GM12878 (cell line): Measurements from ENCODE around the gene PRSS27. TPM values are rescaled to one million over a fixed set of nuclear protein-coding genes. Genes with fewer than 3 reads are reported as not detected.

Experiments
- BCL11A ChIP-seq: IDR thresholded peaks from 2 replicates; pipeline ENCODE4 v1.6.1; 2011; ENCODE audit warnings: low read depth, low read length
- CHD1 ChIP-seq: IDR thresholded peaks from 2 replicates; pipeline ENCODE4 v1.6.1; 2012; ENCODE audit warnings: low read depth, low read length, improper control_type of control experiment
- CHD4 ChIP-seq: fragments of 200-600 bp; sonication (generic); IDR thresholded peaks from 2 replicates; pipeline ENCODE4 v1.6.1; 2016; ENCODE audit warnings: mild to moderate bottlenecking
- GATAD2B ChIP-seq: fragments of 450-650 bp; conservative IDR thresholded peaks from 2 replicates; pipeline ENCODE4 v1.6.1; 2017; ENCODE audit warnings: low read depth, mild to moderate bottlenecking, moderate library complexity
- HCFC1 ChIP-seq: fragments of 150-350 bp; IDR thresholded peaks from 2 replicates; pipeline ENCODE4 v1.6.1; 2014; ENCODE audit warnings: low read length
- HDGF ChIP-seq: fragments of 450-650 bp; IDR thresholded peaks from 2 replicates; pipeline ENCODE4 v1.6.1; 2016; ENCODE audit warnings: antibody characterized with exemption
- IRF3 ChIP-seq: fragments of 450-650 bp; IDR thresholded peaks from 2 replicates; pipeline ENCODE4 v1.6.1; 2014; ENCODE audit warnings: mild to moderate bottlenecking
- MYB ChIP-seq: fragments of 150-350 bp; IDR thresholded peaks from 2 replicates; pipeline ENCODE4 v1.6.1; 2014; ENCODE audit warnings: mild to moderate bottlenecking, low read depth, low read length, borderline replicate concordance
- NRF1 ChIP-seq: conservative IDR thresholded peaks from 2 replicates; pipeline ENCODE4 v1.6.1; 2011; ENCODE audit warnings: mild to moderate bottlenecking, low read depth, low read length, improper control_type of control experiment
- POLR2AphosphoS5 ChIP-seq: IDR thresholded peaks from 2 replicates; pipeline ENCODE4 v1.6.1; 2011; ENCODE audit warnings: mild to moderate bottlenecking, low read length, inconsistent platforms
- RUNX3 ChIP-seq: IDR thresholded peaks from 2 replicates; pipeline ENCODE4 v1.6.1; 2012; ENCODE audit warnings: low read length, inconsistent platforms
- TBL1XR1 ChIP-seq: IDR thresholded peaks from 2 replicates; pipeline ENCODE4 v1.6.1; 2012; ENCODE audit warnings: low read depth, low read length, improper control_type of control experiment
- TCF3 ChIP-seq: IDR thresholded peaks from 2 replicates; pipeline ENCODE4 v1.6.1; 2012; ENCODE audit warnings: low read depth, mild to moderate bottlenecking, low read length, borderline replicate concordance; ENCODE audit not compliant: insufficient read depth
- TCF7 ChIP-seq: IDR thresholded peaks from 2 replicates; pipeline ENCODE4 v1.6.1; 2014; ENCODE audit warnings: antibody characterized with exemption, borderline replicate concordance
- YBX1 ChIP-seq: fragments of 450-650 bp; IDR thresholded peaks from 2 replicates; pipeline ENCODE4 v1.6.1; 2016; ENCODE audit warnings: antibody characterized with exemption
- ZNF592 ChIP-seq: fragments of 450-650 bp; IDR thresholded peaks from 2 replicates; pipeline ENCODE4 v1.6.1; 2017; ENCODE audit warnings: mild to moderate bottlenecking, moderate library complexity
- ZNF687 ChIP-seq: fragments of 450-650 bp; IDR thresholded peaks from 2 replicates; pipeline ENCODE4 v1.6.1; 2017; ENCODE audit warnings: mild to moderate bottlenecking, moderate library complexity
- ZSCAN29 ChIP-seq: fragments of 450-650 bp; IDR thresholded peaks from 2 replicates; pipeline ENCODE4 v1.6.1; 2017; ENCODE audit warnings: mild to moderate bottlenecking, moderate library complexity
- polyA plus RNA-seq, 11 experiments: library from polyadenylated mRNA; depleted of rRNA in 4 of 11; unstranded in 6 of 11; stranded (reverse) in 5 of 11; fragments of >200 nt; fragmentation: Nextera tagmentation in 4 of 11; fragmentation: Illumina TruSeq in 1 of 11; extraction: Ambion mirVana in 4 of 11; extraction: Trizol in 1 of 11; gene quantifications; 1 replicate in 1 of 11; 2 replicates in 10 of 11; pipeline versions ENCODE4 v1.2.1 to v1.2.3, GENCODE V29; 2011 to 2016; ENCODE audit warnings: inconsistent platforms in 2 of 11, missing spikeins in 2 of 11, low read depth in 1 of 11
- total RNA-seq, 4 experiments: library from RNA; depleted of rRNA in 3 of 4; stranded (reverse); fragments of >200 nt in 3 of 4; fragmentation: Illumina TruSeq in 1 of 4; extraction: Trizol in 1 of 4; gene quantifications; 2 replicates each; pipeline versions ENCODE4 v1.2.1 to v1.2.3, GENCODE V29; 2013 to 2021
- TF ChIP-seq, protein P1 (sequence below): IDR thresholded peaks from 2 replicates; pipeline ENCODE4 v1.6.1; 2012; ENCODE audit warnings: low read depth, low read length, improper control_type of control experiment
- TF ChIP-seq, protein P2 (sequence below): IDR thresholded peaks from 2 replicates; pipeline ENCODE4 v1.6.1; 2012; ENCODE audit warnings: low read depth, low read length, improper control_type of control experiment

PRSS27 gene
- total and polyA plus RNA-seq, 10 of the 15 experiments (the other 5 are each of a cell fraction or from before 2014, with no cell fraction given), result 0.18 to 1.8 (median 0.51) TPM; not detected in 2

DNA sequence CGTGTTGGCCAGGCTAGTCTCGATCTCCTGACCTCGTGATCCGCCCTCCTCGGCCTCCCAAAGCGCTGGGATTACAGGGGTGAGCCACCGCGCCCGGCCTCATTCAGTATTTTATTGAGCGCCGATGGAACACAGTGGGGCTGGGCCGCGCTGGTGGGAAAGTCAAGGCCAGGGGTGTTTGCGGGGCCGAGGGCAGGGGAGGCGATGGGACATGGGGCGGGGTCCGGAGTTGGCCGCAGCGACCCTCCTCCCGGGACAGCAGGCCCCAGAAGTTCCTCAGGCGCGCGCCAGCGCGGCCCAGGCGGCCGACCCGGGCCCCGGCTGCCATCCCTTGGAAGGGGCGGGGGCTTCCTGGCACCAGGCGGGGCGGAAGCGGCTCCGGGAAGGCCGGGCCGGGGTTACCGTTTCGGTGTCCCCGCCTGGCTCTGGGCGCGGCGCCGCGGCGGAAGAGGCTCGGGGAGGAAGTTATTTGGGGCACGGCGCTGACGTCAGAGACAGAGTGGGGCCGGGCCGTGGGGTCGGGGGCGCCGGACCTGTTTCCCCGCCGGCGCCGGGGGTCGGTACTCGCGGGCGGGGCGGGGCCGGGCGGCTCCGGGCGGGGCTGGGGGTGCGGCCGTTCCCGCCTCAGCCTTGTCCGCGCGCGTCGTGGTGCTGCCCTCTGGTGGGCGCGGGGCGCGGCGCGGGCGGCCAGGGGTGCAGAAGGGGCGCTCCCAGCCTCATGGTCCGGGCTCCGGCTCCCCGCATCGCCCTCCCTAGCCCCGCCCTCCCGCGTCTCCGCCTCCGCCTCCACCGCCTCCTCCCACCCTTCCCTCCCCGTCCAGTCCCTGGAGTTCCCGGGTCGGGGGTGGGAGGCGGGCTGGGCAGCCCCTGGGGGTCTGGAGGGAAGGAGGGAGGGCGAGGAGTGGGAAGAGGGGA lies 952 bp upstream of the PRSS27 start (continued):
- TF ChIP-seq ZNF592 (no peak), RUNX3 (peak; percentile 43), CHD1 (no peak), GATAD2B (peak; percentile 77; the same call in 1 of the 2 replicates), ZSCAN29 (no peak), CHD4 (no peak), HCFC1 (peak; percentile 72), IRF3 (no peak), YBX1 (no peak), ZNF687 (peak; percentile 62; the same call in 1 of the 2 replicates), HDGF (no peak), POLR2AphosphoS5 (no peak), MYB (no peak), NRF1 (no peak), TCF7 (no peak), BCL11A (no peak), TCF3 (no peak; the same call in 1 of the 2 replicates), TBL1XR1 (0 out of 2 replicates have a peak, but pooled peaks have one; percentile 13)
- TF ChIP-seq, protein P1, sequence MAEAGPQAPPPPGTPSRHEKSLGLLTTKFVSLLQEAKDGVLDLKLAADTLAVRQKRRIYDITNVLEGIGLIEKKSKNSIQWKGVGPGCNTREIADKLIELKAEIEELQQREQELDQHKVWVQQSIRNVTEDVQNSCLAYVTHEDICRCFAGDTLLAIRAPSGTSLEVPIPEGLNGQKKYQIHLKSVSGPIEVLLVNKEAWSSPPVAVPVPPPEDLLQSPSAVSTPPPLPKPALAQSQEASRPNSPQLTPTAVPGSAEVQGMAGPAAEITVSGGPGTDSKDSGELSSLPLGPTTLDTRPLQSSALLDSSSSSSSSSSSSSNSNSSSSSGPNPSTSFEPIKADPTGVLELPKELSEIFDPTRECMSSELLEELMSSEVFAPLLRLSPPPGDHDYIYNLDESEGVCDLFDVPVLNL, result no peak
- TF ChIP-seq, protein P2, sequence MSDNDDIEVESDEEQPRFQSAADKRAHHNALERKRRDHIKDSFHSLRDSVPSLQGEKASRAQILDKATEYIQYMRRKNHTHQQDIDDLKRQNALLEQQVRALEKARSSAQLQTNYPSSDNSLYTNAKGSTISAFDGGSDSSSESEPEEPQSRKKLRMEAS, result 0 out of 2 replicates have a peak, but pooled peaks have one; percentile 44
